ENCODE results near the gene PPP4R4. TPM values are rescaled to one million over a fixed set of nuclear protein-coding genes. Genes with fewer than 3 reads are reported as not detected.

PPP4R4 gene
- total RNA-seq, 1 donor from 2014 or later: 12.8 TPM

DNA sequence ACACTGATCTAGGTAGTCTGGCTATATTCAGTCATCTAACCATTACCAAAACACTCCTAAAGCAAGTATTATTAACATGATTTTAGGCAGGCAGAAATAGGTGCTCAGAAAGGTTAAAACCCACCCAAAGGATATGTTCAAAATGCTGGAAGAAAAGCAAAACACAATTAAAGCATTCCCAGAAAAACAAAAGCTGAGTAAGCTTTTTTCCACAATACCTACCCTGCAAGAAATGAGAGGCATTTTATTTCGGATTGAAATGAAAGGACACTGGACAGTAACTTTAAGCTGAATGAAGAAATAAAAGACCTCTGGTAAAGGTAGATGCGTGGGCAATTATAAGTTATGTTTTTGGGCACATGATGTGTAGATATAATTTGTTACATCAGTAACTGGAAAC, 140.8 kb downstream of the PPP4R4 start:
- H3K4me1 Mint-ChIP-seq (ENCODE audit: low read depth): peaks cover 1% of the 10 kb centered on the region
- no peak overlapping the region for H3K27ac Mint-ChIP-seq
- no peak overlapping the region for H3K4me3 Mint-ChIP-seq (ENCODE audit: low read depth)
- DNase-seq (ENCODE audit: low spot score, unreplicated experiment): no peak
- TF ChIP-seq, protein P1, sequence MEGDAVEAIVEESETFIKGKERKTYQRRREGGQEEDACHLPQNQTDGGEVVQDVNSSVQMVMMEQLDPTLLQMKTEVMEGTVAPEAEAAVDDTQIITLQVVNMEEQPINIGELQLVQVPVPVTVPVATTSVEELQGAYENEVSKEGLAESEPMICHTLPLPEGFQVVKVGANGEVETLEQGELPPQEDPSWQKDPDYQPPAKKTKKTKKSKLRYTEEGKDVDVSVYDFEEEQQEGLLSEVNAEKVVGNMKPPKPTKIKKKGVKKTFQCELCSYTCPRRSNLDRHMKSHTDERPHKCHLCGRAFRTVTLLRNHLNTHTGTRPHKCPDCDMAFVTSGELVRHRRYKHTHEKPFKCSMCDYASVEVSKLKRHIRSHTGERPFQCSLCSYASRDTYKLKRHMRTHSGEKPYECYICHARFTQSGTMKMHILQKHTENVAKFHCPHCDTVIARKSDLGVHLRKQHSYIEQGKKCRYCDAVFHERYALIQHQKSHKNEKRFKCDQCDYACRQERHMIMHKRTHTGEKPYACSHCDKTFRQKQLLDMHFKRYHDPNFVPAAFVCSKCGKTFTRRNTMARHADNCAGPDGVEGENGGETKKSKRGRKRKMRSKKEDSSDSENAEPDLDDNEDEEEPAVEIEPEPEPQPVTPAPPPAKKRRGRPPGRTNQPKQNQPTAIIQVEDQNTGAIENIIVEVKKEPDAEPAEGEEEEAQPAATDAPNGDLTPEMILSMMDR (IDR thresholded peaks at IDR 0.05; ENCODE audit: unreplicated experiment): no peak
- no peaks in the 10 kb centered on the region for H3K27me3 Mint-ChIP-seq
- no peaks in the 10 kb centered on the region for H3K36me3 Mint-ChIP-seq (ENCODE audit: insufficient read depth)
- H3K9me3 Mint-ChIP-seq (ENCODE audit: low read depth): no peaks in the 10 kb centered on the region

DNA sequence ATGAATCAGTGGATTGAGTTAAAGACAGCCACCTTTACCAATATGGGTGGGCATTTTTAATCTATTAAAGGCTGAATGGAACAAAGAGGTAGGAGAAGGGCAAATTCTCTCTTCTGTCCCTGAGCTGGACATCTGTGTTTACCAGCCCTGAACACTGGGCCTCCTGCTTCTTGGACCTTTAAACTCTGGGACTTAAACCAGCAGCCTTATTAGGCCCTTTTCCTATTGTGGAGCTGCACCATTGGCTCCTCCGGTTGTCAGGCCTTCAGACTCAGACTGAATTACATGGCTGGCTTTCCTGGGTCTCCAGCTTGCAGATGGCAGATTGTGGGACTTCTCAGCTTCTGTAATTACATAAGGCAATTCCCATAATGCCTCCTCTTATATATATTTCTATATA, 142.6 kb downstream of the PPP4R4 start:
- no peak overlapping the region for H3K27ac Mint-ChIP-seq
- H3K36me3 Mint-ChIP-seq (ENCODE audit: insufficient read depth): no peaks in the 10 kb centered on the region
- no peak for DNase-seq (ENCODE audit: low spot score, unreplicated experiment)
- H3K4me1 Mint-ChIP-seq (ENCODE audit: low read depth): peaks cover 9% of the 10 kb centered on the region
- H3K9me3 Mint-ChIP-seq (ENCODE audit: low read depth): no peaks in the 10 kb centered on the region
- no peak overlapping the region for H3K4me3 Mint-ChIP-seq (ENCODE audit: low read depth)
- TF ChIP-seq, protein P1 (IDR thresholded peaks at IDR 0.05; ENCODE audit: unreplicated experiment): no peak
- no peaks in the 10 kb centered on the region for H3K27me3 Mint-ChIP-seq

DNA sequence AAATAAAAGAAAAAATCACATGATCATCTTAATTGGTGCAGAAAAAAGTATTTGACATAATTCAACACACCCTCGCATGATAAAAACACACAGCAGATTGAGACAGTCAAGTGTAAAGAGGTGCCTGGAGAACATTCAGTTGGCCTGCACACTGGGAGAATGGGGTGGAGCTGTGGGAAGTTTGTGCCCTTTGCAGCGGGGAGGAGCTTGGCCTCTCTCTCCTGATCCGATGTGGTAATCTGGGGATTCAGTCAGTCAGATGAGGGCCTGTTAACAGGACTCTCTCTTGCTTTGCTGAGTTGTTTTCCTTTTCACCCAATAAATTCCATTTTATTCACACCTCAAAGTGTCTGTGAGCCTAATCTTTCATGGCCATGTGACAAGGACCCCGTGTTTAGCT, 143.1 kb downstream of the PPP4R4 start:
- Mint-ChIP-seq H3K27ac (no peak overlapping the region), H3K4me3 (ENCODE audit: low read depth) (no peak overlapping the region), H3K36me3 (ENCODE audit: insufficient read depth) (no peaks in the 10 kb centered on the region), H3K27me3 (no peaks in the 10 kb centered on the region), H3K9me3 (ENCODE audit: low read depth) (no peaks in the 10 kb centered on the region), H3K4me1 (ENCODE audit: low read depth) (peaks cover 9% of the 10 kb centered on the region)
- TF ChIP-seq, protein P1 (IDR thresholded peaks at IDR 0.05; ENCODE audit: unreplicated experiment): no peak
- DNase-seq (ENCODE audit: low spot score, unreplicated experiment): no peak

DNA sequence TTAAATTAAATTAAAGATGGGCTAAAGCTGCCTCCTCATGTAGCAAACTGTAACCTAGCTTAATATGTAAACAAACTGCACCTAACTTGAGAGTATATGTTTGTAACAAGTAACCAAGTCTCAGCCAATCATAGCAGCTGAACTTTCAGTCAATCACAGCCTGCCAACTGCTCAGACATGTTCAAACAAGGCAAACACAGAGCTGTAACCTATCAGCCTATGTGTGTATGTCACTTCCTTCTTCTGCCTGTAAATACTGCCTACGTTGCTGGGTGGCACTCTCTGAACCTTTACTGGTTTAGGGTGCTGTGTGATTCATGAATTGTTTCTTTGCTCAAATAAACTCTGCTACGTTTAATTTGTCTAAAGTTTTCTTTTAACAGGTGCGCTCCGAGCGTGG, 146.1 kb downstream of the PPP4R4 start:
- Mint-ChIP-seq H3K36me3 (ENCODE audit: insufficient read depth) (no peaks in the 10 kb centered on the region), H3K4me3 (ENCODE audit: low read depth) (no peak overlapping the region), H3K27me3 (no peaks in the 10 kb centered on the region), H3K27ac (peak overlapping the region; percentile 69), H3K4me1 (ENCODE audit: low read depth) (peaks cover 18% of the 10 kb centered on the region), H3K9me3 (ENCODE audit: low read depth) (no peaks in the 10 kb centered on the region)
- TF ChIP-seq, protein P1 (IDR thresholded peaks at IDR 0.05; ENCODE audit: unreplicated experiment): no peak
- no peak for DNase-seq (ENCODE audit: low spot score, unreplicated experiment)

DNA sequence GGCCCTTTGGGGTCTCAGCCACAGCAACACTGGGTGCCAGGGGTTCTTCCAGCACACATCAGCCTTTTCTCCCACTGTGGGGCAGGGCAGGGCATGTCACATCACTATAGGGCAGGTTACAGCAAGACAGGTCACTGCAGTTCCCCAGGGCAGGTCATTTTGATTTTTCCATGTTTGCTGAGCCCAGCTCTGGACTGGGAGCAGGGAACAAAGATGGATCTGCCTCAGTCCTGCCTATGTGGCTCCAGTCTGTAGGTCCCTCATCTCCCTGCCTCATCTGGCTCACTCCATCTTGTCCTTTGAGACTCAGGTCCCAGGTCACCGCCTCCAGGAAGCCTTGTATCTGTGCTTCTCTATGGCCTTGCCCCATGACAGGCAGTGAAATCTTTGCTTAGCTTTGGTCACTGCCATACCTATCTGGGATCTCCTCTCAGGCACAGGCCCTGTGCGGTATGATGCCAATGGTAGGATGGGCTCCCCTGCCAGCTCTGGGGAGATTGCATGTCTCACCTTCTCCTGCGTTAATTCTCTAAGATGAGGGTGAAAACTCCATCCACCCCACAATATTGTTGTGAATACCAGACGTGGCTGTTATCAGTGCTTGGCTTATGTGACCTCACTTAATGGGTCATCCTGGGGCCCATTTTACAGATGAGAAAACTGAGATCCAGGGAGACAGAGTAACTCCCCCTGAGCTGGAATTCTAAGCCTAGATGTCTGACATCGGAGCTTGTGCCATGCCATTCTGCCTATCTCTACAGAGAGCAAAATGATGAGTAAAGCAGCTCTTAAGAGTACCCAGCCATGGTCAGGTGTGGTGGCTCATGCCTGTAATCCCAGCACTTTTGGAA, 147.5 kb downstream of the PPP4R4 start:
- H3K9me3 Mint-ChIP-seq (ENCODE audit: low read depth): peaks cover 2% of the 10 kb centered on the region
- H3K4me1 Mint-ChIP-seq (ENCODE audit: low read depth): peaks cover 18% of the 10 kb centered on the region

More for the DNA sequence above, 147.5 kb downstream of the PPP4R4 start:
- DNase-seq (ENCODE audit: low spot score, unreplicated experiment): no peak
- no peaks in the 10 kb centered on the region for H3K36me3 Mint-ChIP-seq (ENCODE audit: insufficient read depth)
- no peaks in the 10 kb centered on the region for H3K27me3 Mint-ChIP-seq
- H3K4me3 Mint-ChIP-seq (ENCODE audit: low read depth): no peak overlapping the region
- TF ChIP-seq, protein P1 (IDR thresholded peaks at IDR 0.05; ENCODE audit: unreplicated experiment): no peak
- no peak overlapping the region for H3K27ac Mint-ChIP-seq
